HG02678 (cell line): ENCODE data around the gene CALHM4.

Source experiments
- ATAC-seq: cut with Tn5 transposase; IDR thresholded peaks from one replicate; pipeline ENCODE4 v1.9.1; 2021; ENCODE audit warnings: mild to moderate bottlenecking, moderate library complexity; ENCODE audit not compliant: unreplicated experiment

The CALHM4 gene

GRCh38 chr6:116536216-116536621 is 17.3 kb upstream of the CALHM4 start:
- ATAC-seq, result no peak

GRCh38 chr6:116542426-116542825 is 11.1 kb upstream of the CALHM4 start:
- no peak for ATAC-seq

- no peak for ATAC-seq
These were observed 10.4 kb upstream of the CALHM4 start for GRCh38 chr6:116543149-116543548.

GRCh38 chr6:116545651-116546050 is 7.9 kb upstream of the CALHM4 start, which contains the start of gene TRAPPC3L:
TSS of gene TRAPPC3L (minus strand) at chr6:116545684. CDS start at chr6:116545514, 170 bp downstream.
- ATAC-seq, result no peak

GRCh38 chr6:116547358-116547757 is 6.2 kb upstream of the CALHM4 start:
- no peak for ATAC-seq

GRCh38 chr6:116550796-116551195 is 2.8 kb upstream of the CALHM4 start:
- ATAC-seq, result no peak

GRCh38 chr6:116556065-116556464 is 2.5 kb downstream of the CALHM4 start:
- no peak for ATAC-seq

- no peak for ATAC-seq
These were observed 3.4 kb downstream of the CALHM4 start for GRCh38 chr6:116556814-116557415.

GRCh38 chr6:116557893-116558292 is 4.3 kb downstream of the CALHM4 start:
- ATAC-seq, result no peak

- ATAC-seq, result no peak
These were observed 6.6 kb downstream of the CALHM4 start for GRCh38 chr6:116560130-116560529.

- ATAC-seq, result peak; percentile 52
These were observed 7.9 kb downstream of the CALHM4 start for GRCh38 chr6:116561377-116562018.

GRCh38 chr6:116562019-116562403 is 8.5 kb downstream of the CALHM4 start:
- ATAC-seq, result no peak

- no peak for ATAC-seq
These were observed 9.1 kb downstream of the CALHM4 start for GRCh38 chr6:116562614-116563013.

GRCh38 chr6:116563830-116564229 is 10.3 kb downstream of the CALHM4 start:
- no peak for ATAC-seq

- ATAC-seq, result no peak
These were observed 10.8 kb downstream of the CALHM4 start for GRCh38 chr6:116564311-116564710.

- ATAC-seq, result no peak
These were observed 11.6 kb downstream of the CALHM4 start for GRCh38 chr6:116564921-116565872.

- ATAC-seq, result no peak
These were observed 14.6 kb downstream of the CALHM4 start for GRCh38 chr6:116568111-116568510.

- no peak for ATAC-seq
These were observed 15.5 kb downstream of the CALHM4 start for GRCh38 chr6:116568821-116569755.

- peak; percentile 93 for ATAC-seq
These were observed 17.5 kb downstream of the CALHM4 start, which contains the start of gene RWDD1 for GRCh38 chr6:116570856-116571682. TSS of gene RWDD1 (plus strand) at chr6:116571504. CDS start at chr6:116571583, 79 bp downstream.

- ATAC-seq, result no peak
These were observed 18.1 kb downstream of the CALHM4 start for GRCh38 chr6:116571683-116572000.
